Neural progenitor cell (in vitro differentiated cells): ENCODE results near the gene UBE2F.

Experiments
- EZH2 ChIP-seq: fragments of 200-600 bp; sonication (generic); IDR thresholded peaks from 2 replicates; pipeline ENCODE4 v1.6.1; 2017; ENCODE audit warnings: antibody characterized with exemption, mild to moderate bottlenecking, moderate library complexity
- TF ChIP-seq, protein P1 (sequence below): fragments of 200-600 bp; sonication (generic); IDR thresholded peaks from 2 replicates; pipeline ENCODE4 v1.5.1; 2017; ENCODE audit warnings: antibody characterized with exemption, mild to moderate bottlenecking

DNA sequence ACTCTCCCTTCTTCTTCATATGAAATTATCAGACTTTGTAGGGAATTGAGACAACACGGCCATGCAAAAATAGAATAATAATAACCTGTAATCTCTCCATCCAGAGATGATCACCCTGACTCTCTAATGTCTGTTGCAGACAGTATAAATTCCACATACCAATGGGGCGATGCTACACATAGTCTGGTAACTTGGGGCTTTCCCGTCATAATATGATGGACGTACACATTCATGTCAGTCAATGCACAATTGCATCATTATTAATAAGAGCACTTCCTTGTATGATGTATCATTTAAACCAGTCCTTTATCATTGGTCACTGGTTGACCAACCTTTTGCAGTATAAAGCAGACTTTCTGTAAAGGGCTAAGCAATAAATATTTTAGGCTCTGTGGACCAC is 54.5 kb downstream of the UBE2F start:
- TF ChIP-seq, protein P1, sequence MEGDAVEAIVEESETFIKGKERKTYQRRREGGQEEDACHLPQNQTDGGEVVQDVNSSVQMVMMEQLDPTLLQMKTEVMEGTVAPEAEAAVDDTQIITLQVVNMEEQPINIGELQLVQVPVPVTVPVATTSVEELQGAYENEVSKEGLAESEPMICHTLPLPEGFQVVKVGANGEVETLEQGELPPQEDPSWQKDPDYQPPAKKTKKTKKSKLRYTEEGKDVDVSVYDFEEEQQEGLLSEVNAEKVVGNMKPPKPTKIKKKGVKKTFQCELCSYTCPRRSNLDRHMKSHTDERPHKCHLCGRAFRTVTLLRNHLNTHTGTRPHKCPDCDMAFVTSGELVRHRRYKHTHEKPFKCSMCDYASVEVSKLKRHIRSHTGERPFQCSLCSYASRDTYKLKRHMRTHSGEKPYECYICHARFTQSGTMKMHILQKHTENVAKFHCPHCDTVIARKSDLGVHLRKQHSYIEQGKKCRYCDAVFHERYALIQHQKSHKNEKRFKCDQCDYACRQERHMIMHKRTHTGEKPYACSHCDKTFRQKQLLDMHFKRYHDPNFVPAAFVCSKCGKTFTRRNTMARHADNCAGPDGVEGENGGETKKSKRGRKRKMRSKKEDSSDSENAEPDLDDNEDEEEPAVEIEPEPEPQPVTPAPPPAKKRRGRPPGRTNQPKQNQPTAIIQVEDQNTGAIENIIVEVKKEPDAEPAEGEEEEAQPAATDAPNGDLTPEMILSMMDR: no peak
- no peak for TF ChIP-seq EZH2
